B cell (primary cell): Measurements from ENCODE around the gene PGA4. TPM values are rescaled to one million over a fixed set of nuclear protein-coding genes. Genes with fewer than 3 reads are reported as not detected.

Experiments
- ATAC-seq: fragments of 200-7000 bp; cut with Tn5 transposase; one replicate; pipeline ENCODE4 v1.10.0; 2021; ENCODE audit warnings: low read depth, mild to moderate bottlenecking, moderate number of reproducible peaks, moderate library complexity
- CTCF ChIA-PET: fragments of 350-600 bp; sonication (Branson Sonifier 250); formaldehyde crosslinking; loops from one replicate; lab custom pipeline; 2021; ENCODE audit warnings: antibody characterized with exemption, inconsistent platforms; lab: Charles Lee
- POLR2A ChIA-PET: fragments of 350-600 bp; sonication (Branson Sonifier 250); formaldehyde crosslinking; loops from one replicate; lab custom pipeline; 2021; ENCODE audit warnings: antibody characterized with exemption; lab: Charles Lee
- DNase-seq: peaks from one replicate; pipeline ENCODE4 v3.0.0; 2013
- H2AFZ ChIP-seq: 2 replicates; pipeline ENCODE4 v1.6.1; 2012; ENCODE audit warnings: mild to moderate bottlenecking, low read depth, low read length; ENCODE audit not compliant: insufficient read depth, poor library complexity, severe bottlenecking
- H3K27ac ChIP-seq, 2 donors: 1 replicate in 1 of 2; 2 replicates in 1 of 2; pipeline ENCODE4 v1.5.1; 2012 to 2013; ENCODE audit warnings: low read length in 2 of 2, mild to moderate bottlenecking in 2 of 2, moderate library complexity in 1 of 2
- H3K27me3 ChIP-seq, 4 experiments: fragments of 200-600 bp in 1 of 4; sonication (generic) in 1 of 4; replicated peaks in 1 of 4; 1 replicate in 2 of 4; 2 replicates in 2 of 4; pipeline versions ENCODE4 v1.6.1 to v1.7.0; 2013 to 2016; ENCODE audit warnings: low read length in 3 of 4, mild to moderate bottlenecking in 2 of 4, mixed read lengths in 1 of 4, moderate library complexity in 1 of 4; ENCODE audit not compliant: insufficient read depth in 4 of 4, control insufficient read depth in 3 of 4; ENCODE audit errors: control extremely low read depth in 1 of 4
- H3K36me3 ChIP-seq, 2 experiments: replicated peaks in 1 of 2; 1 replicate in 1 of 2; 2 replicates in 1 of 2; pipeline versions ENCODE4 v1.6.1 to v1.7.1; 2013; ENCODE audit warnings: low read length in 1 of 2; ENCODE audit not compliant: insufficient read depth in 2 of 2, control insufficient read depth in 1 of 2; ENCODE audit errors: control extremely low read depth in 1 of 2, extremely low read depth in 1 of 2
- H3K4me1 ChIP-seq, 2 donors: fragments of 200-600 bp in 1 of 2; sonication (generic) in 1 of 2; 1 replicate in 1 of 2; 2 replicates in 1 of 2; pipeline versions ENCODE4 v1.5.1 to v1.6.1; 2013 to 2017; ENCODE audit warnings: low read length in 2 of 2; ENCODE audit not compliant: control insufficient read depth in 2 of 2, insufficient read depth in 2 of 2
- H3K4me2 ChIP-seq: replicated peaks from 2 replicates; pipeline ENCODE3; 2012; ENCODE audit warnings: mild to moderate bottlenecking, low read depth, low read length; ENCODE audit not compliant: poor library complexity, severe bottlenecking
- H3K4me3 ChIP-seq, 5 experiments: fragments of 200-600 bp in 1 of 5; sonication (generic) in 1 of 5; 1 replicate in 3 of 5; 2 replicates in 2 of 5; pipeline versions ENCODE4 v1.5.1 to v1.7.0; 2011 to 2016; ENCODE audit warnings: low read length in 4 of 5, mild to moderate bottlenecking in 4 of 5, low read depth in 2 of 5, control low read depth in 1 of 5, moderate library complexity in 1 of 5; ENCODE audit not compliant: insufficient read depth in 1 of 5; ENCODE audit errors: control extremely low read depth in 1 of 5, extremely low read depth in 1 of 5
- H3K79me2 ChIP-seq: fragments of 200-600 bp; sonication (generic); one replicate; pipeline ENCODE4 v1.6.0; 2016; ENCODE audit warnings: low read length; ENCODE audit not compliant: control insufficient read depth, insufficient read depth
- H3K9ac ChIP-seq: fragments of 200-600 bp; sonication (generic); 2 replicates; pipeline ENCODE4 v1.6.1; 2017; ENCODE audit warnings: mild to moderate bottlenecking, low read length, moderate library complexity
- H3K9me3 ChIP-seq, 3 donors: one replicate each; pipeline versions ENCODE4 v1.6.1 to v1.7.1; 2013; ENCODE audit warnings: low read length in 2 of 3; ENCODE audit not compliant: control insufficient read depth in 2 of 3, insufficient read depth in 1 of 3; ENCODE audit errors: control extremely low read depth in 1 of 3
- H4K20me1 ChIP-seq: 2 replicates; pipeline ENCODE4 v1.6.0; 2012; ENCODE audit warnings: mild to moderate bottlenecking, low read length; ENCODE audit not compliant: insufficient read depth, control insufficient read depth, poor library complexity, severe bottlenecking
- H3K27ac Mint-ChIP-seq: one replicate; pipeline ENCODE4 v1.8.0; 2021; ENCODE audit warnings: mixed read lengths
- H3K27me3 Mint-ChIP-seq: one replicate; pipeline ENCODE4 v1.8.0; 2021; ENCODE audit warnings: mixed read lengths
- H3K4me1 Mint-ChIP-seq: one replicate; pipeline ENCODE4 v1.8.0; 2021; ENCODE audit warnings: mixed read lengths
- H3K4me3 Mint-ChIP-seq: one replicate; pipeline ENCODE4 v1.8.0; 2021; ENCODE audit warnings: mixed read lengths
- H3K9me3 Mint-ChIP-seq: one replicate; pipeline ENCODE4 v1.8.0; 2022; ENCODE audit warnings: mixed read lengths; ENCODE audit not compliant: insufficient read depth
- CTCF ChIP-seq: fragments of 200-600 bp; IDR thresholded peaks from one replicate; pipeline ENCODE4 v1.8.0; 2022; ENCODE audit warnings: antibody characterized with exemption, mild to moderate bottlenecking
- EZH2 ChIP-seq: IDR thresholded peaks from 2 replicates; pipeline ENCODE4 v1.6.1; 2012; ENCODE audit warnings: borderline replicate concordance, low read depth, mild to moderate bottlenecking, moderate library complexity, low read length; ENCODE audit not compliant: insufficient read depth, poor library complexity, severe bottlenecking
- WGBS: methylation state at CpG from one replicate; pipeline ENCODE4 v1.1.5; 2013; ENCODE audit warnings: missing lambda C conversion rate; ENCODE audit not compliant: insufficient coverage; 5-methylcytosine and 5-hydroxymethylcytosine counted together
- intact Hi-C: fragments of 100-400 bp; cut with micrococcal nuclease; formaldehyde crosslinking; loops from one replicate; pipeline ENCODE4 v1.10.0; 2022
- polyA plus RNA-seq: library from polyadenylated mRNA; depleted of rRNA; stranded (reverse); fragments of >200 nt; gene quantifications from 2 replicates; pipeline ENCODE4 v1.2.3, GENCODE V29; 2012
- total RNA-seq, 2 donors: library from RNA; stranded (reverse); fragments of 120-200 nt in 1 of 2; gene quantifications; 1 replicate in 1 of 2; 2 replicates in 1 of 2; pipeline versions ENCODE4 v1.2.3 to v1.2.4, GENCODE V29; 2013 to 2022

Gene PGA4
- total and polyA plus RNA-seq, 2 donors (not counting 1 experiment from before 2014, with no cell fraction given), result not detected

GRCh38 chr11:61194169-61194671, 27.9 kb upstream of the PGA4 start:
- Histone ChIP-seq H3K4me2 (no peak overlapping the region), H3K27ac (no peak overlapping the region), H3K27me3 (peaks cover 0 to 3% (median 0%) of the 10 kb centered on the region in 4 experiments), H3K79me2 (no peaks in the 10 kb centered on the region), H3K36me3 (no peaks in the 10 kb centered on the region), H3K4me1 (no peaks in the 10 kb centered on the region), H4K20me1 (no peaks in the 10 kb centered on the region), H3K9ac (no peak overlapping the region), H2AFZ (no peak overlapping the region), H3K4me3 (no peak overlapping the region), H3K9me3 (peaks cover 0 to 3% (median 3%) of the 10 kb centered on the region in 3 donors)
- TF ChIP-seq CTCF (no peak), EZH2 (no peak)
- intact Hi-C loops, result no loop called here
- no peak overlapping the region for H3K4me3 Mint-ChIP-seq
- ChIA-PET CTCF (interaction anchor here (0.9 kb wide), 1 partner anchor 364 kb away, joined by 3 read pairs; no protein-coding TSS in a partner anchor), POLR2A (no interaction called here)
- H3K9me3 Mint-ChIP-seq, result no peaks in the 10 kb centered on the region
- peaks cover 26% of the 10 kb centered on the region for H3K27me3 Mint-ChIP-seq
- WGBS, result 87% methylated on average over 11 of the region's 12 CpGs
- no peak overlapping the region for H3K27ac Mint-ChIP-seq
- DNase-seq (no peak), ATAC-seq (no peak)
- no peaks in the 10 kb centered on the region for H3K4me1 Mint-ChIP-seq

- Histone ChIP-seq H3K9me3 (peaks cover 0 to 3% (median 3%) of the 10 kb centered on the region in 3 donors), H3K4me1 (no peaks in the 10 kb centered on the region), H3K4me2 (no peak overlapping the region), H3K4me3 (no peak overlapping the region), H3K9ac (no peak overlapping the region), H3K27ac (no peak overlapping the region), H3K36me3 (no peaks in the 10 kb centered on the region), H4K20me1 (no peaks in the 10 kb centered on the region), H3K79me2 (no peaks in the 10 kb centered on the region), H3K27me3 (peaks cover 0 to 3% (median 0%) of the 10 kb centered on the region in 4 experiments), H2AFZ (no peak overlapping the region)
- ChIA-PET CTCF (interaction anchor here (1.2 kb wide), 1 partner anchor 8 kb away, joined by 3 read pairs; no protein-coding TSS in a partner anchor), POLR2A (no interaction called here)
- TF ChIP-seq CTCF (no peak), EZH2 (no peak)
- Mint-ChIP-seq H3K27ac (no peak overlapping the region), H3K4me1 (no peaks in the 10 kb centered on the region), H3K27me3 (peaks cover 24% of the 10 kb centered on the region), H3K4me3 (no peak overlapping the region), H3K9me3 (no peaks in the 10 kb centered on the region)
- no peak for ATAC-seq
- intact Hi-C loops, result no loop called here
- DNase-seq, result no peak
- 88% methylated on average over 7 of the region's 7 CpGs for WGBS
These were observed 27.0 kb upstream of the PGA4 start for GRCh38 chr11:61194981-61195695.
